NCI-H2029 treated with DMSO at 0.1 percent for 48 hours (cell line): ENCODE measurements around the gene UBE3B.
A peak's percentile ranks its signal among the peaks of the same experiment; 100 is the strongest.

ENCODE experiments used
- DNase-seq: peaks from one replicate; lab custom pipeline; 2025; lab: John Stamatoyannopoulos, UW

UBE3B gene

DNA sequence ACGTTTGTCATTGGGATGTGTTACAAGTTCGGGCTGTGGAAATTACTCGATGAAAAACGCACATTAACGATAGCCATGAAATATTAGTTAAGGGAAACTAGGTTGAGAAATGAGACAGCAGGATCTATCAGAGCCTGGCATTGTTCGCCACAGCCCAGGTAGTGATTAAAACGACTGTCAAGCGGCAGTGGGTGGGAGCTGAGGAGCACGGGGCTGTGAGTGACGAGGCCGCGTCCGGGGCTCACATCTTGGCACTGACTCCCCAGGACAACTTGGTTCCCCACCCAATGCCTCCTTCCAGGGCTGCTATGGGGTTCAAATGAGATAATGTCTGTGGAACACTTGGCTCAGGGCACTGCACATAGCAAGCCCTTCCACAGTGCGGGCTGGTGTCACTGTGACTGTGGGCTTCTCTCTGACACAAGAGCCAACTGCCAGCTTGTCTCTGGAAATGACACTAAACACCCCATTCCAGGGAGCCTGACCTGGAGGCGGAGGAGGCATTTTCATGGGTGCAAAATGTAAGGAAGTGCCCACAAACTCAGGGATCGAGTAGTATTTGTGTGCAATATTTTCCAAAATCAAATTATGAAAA lies 76.6 kb downstream of the UBE3B start:
- no peak for DNase-seq

DNA sequence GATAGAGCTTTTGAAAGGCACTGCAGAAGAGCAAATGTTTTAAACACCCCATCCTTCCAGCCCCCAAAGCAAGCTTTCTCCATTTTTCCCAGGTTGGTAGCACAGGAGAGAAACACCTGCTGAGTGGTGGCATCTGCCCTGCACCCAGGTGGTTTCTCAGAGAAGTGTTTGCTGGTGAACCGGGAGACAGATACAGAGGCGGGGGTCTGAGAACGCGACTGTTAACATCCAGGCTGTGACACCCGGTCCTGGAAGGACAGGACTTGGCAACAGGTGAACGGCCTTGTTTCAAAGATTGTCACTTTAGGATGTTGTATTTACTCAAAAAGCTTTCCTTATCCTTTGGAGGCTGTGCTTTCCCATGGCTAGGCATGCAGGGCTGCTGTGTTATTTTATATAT lies 77.3 kb downstream of the UBE3B start:
- no peak for DNase-seq

DNA sequence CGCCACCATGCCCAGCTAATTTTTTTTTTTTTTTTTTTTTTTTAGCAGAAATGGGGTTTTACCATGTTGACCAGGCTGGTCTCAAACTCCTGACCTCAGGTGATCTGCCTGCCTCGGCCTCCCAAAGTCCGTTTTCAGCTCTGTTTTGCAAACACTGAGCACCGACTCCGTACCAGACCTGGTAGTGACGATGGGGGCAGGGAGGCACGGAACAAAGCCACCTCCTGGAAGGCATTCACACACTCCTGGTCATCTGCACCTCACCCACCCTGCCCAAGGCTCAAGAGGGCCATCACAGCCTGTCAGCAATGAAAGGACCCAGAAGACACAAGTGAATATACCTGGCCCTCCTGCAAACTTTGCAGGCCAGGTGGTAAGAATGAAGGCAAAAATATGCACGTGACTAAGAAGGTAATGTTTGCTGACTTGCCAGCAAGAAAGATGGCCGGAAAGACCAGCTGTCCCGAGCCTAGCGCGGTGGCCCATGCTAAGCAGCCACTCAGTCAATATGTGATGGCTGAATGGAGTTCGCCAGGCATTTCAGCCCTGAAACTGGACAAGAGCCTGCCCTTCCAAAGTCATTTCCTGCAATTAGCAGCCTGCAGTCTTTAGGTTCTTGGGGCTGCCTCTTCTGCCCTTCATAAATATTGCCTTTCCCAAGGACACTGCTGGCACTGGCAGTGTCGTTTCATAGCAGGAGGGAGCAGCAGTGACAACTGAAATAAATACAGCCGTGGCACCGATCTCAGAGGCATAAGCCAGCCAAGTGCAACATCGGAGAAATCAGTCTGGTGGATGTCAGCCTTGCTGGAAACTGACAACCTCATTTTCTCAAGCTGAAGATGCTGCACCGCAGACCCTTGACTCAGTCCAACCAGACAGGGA lies 78.2 kb downstream of the UBE3B start:
- peak; percentile 47 for DNase-seq

DNA sequence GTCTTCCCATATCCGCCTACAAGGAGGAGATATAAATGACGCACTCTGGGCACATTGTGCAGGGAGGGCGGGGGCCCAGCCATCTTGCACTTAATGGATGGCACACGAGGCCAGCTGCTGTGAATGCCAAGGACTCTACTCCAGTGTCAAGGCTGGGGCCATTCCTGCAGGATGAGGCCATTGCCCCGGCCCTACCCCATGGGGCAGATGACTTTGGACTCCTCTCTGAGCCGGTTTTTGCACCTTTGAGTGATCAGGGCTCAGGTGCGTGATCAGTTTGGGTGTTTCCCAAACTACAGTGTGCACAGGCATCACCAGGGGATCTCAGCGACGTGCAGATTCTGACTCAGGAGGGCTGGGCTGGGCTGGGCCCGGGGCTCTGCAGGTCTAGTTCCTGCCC lies 79.8 kb downstream of the UBE3B start:
- DNase-seq, result no peak

DNA sequence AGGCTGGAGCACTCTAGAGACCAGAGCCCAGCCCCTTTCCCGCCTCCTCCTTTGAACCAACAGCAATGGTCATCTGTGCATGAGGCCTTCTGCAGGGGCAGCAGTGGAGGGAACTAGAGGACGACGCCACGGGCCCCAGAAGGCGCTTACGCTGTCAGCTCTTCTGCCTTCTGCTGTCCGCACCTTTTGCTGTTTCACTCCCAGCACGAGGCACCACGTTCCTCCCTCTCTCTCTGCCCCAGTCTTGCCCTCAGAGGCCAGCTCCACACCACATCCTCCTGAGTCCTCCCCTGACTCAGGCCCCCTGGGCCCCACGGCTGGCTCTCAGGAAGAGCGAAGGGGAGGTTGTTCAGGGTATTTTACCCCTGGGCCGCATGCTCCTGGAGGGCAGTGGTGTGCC lies 80.4 kb downstream of the UBE3B start:
- DNase-seq, result no peak

DNA sequence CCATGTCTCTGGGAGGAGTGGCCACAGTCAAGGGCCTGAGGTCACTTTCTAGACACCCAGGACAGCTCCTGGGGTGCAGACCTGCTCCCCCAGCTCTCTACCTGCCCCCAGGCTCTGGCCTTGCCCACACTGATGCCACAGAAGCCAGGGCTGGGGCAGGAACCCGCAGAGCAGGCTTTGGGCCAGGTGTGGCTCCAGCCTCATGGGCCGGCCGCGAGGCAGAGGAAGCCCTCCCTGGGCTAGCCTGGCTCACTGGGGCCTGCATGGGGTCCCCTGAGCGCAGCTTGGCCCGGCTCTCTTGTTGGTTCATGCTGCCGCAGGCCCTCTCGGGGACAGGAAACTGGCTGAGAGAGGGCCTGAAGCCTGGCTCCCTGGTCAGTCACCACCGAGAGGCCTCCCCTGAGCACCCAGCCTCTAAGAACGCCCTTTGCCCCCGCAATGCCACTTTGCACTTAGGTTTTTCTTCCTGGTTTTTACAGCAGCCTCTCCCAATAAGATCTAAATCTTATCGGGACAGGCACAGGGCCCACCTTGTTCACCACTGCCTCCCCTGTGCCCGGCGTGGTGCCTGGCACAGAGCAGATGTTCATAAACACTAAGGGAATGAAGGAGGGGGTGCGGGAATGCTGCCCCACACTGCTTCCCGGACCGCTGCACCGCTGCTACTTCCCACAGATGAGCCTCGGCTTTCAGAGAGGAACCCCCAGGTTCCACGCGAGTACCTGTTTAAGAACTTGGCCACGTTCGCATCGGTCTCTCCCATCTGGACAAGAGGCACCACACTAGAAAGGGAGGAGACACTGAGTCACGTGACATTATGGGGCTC lies 81.2 kb downstream of the UBE3B start:
- no peak for DNase-seq

DNA sequence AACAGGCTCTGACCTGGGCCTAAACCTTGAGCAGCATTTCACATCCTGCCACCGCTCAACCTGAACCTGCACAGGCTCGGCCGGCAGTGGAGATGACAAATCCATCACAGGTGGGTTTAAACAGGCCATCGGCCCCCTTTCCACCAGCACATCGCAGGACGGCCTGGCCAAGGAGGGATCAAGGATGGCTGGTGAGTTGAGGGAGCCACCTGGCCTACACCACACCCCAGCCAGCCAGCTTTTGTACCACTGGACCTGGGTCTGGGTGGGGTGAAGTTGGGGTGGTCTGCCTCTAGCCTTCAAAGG lies 81.7 kb downstream of the UBE3B start:
- DNase-seq, result no peak

DNA sequence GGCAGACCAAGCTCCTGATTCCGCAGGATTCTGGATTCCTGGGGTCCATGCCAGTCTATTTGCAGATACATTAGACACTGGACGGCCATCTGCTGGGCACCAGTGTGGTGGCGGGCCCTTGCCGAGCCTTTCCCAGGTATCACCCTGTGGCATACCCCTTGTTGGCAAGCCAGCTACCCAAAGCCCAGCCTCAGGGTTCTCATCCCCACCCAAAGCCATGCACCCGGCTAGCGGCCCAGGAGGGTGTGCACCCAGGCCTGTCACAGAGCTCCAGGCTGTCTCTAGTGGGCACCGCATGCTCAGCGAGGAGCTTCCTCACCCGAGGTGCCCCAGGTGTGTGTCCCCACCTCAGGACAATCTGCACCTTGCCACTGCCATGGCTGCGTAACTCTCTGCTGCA lies 82.2 kb downstream of the UBE3B start:
- DNase-seq, result no peak

DNA sequence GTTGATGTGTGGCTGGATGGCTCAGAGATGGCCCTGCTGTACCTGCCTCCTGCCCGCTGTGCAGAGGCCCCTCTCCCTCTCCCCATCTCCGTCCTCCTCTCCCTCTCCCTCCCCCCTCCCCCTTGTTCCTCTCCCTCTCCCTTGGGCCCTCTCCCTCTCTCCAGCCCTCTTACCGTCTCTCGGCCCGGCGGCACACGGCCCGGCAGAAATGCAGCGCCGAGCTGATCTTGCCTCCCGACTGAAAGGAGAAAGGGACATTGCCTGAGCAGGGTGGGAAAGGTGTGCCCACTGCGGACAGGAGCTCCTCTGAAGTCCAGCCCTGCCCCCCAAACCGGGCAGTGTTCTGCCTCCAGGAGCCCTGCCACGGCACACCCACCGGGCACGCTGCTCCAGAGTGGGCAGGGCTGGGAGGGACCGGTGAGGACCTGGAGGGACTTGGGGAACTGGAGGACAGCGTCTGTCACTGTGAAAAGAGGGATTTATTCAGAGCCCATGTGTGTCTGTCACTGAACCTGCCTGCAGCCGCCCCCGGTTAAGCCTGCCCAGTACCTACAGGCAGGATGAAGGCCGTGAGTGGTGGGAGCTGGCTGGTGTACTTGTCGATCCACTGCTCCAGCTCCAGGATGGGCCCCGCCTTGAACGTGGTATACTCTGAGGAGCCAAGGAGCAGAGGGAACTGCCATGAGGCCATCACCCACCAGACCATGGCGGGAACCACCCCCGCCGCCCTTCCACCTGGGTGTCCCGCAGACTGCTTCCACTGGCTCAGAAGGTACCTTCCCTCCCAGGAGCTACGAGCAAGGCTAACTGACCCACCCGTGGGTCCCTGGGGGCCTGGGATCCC lies 83.7 kb downstream of the UBE3B start:
- no peak for DNase-seq

DNA sequence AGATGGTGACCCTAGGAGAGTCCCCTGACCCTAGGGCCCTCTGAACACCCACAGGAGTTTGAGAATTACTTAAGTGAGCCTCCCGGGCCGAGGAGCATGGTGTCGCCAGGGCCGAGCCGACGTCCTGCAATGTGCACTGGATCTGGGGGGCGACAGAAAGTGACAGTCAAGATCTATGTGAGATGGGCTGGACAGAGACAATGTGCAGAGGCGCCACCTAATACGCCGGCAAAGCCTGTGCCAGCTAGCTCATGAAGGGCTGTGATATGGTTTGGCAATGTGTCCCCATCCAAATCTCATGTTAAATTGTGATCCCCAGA lies 84.2 kb downstream of the UBE3B start:
- no peak for DNase-seq

DNA sequence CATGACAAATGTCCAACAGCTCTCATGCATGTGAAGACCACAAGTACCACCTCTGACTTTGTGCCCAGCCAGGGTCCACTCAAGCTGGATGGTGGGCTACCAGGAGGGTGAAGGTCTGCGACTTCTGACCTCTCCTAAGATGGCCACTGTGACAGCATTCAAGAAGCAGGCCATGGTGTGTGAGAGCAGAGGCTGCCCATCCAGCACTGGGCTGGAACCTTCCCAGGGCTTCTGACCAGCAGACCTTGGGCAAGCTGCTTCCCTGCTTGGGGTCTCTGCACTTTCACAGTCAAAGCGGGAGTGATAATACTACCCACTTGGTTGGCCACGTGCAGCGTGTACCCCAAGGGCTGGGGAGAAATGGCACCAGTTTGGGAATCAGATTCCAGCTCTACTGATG lies 85.4 kb downstream of the UBE3B start:
- no peak for DNase-seq

DNA sequence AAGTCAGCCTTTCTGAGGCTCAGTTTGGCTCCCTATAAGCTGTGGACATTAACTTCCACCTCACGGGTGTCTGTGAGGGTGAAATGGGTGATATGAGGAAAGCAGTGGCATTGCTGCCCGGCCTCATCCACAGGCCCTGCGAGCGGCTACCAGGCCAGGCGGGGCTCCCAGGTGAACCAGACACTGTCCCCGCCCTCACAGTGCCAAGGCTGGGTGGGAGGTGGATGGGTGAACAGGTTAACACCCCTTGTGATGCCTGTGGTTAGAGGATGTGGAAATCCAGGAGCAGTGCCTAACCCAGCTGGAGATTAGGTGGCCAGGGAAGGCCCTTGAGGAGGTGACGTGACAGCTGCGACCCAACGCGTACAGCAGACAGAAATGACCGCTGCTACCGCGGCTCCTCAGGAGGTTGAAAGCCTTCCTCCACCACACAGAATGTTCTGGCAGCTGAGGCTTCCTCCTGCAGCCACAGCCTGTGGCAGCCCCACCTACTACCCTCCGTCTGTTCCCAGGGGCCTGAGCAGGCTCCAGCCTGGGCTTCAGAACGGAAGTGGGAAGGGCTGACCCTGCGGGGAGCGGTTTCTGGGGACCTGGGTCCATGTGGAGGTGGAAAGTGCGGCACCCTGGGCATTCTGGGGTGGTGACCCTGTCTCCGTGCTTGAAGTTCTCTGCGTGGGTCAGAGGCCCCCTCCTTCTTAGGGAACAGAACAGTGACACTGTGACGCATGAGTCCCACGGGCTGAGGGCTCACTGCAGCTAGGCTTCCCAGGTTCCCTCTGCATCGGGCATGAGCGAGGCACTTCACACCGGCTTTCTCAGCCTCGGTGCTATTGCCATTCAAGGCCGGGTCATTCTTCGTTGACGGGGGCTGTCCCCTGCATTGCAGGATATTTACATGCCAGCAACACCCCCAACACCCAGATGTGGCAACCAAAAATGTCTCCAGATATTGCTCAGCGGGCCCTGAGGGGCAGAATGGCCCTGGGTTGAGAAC lies 86.2 kb downstream of the UBE3B start:
- DNase-seq, result no peak

DNA sequence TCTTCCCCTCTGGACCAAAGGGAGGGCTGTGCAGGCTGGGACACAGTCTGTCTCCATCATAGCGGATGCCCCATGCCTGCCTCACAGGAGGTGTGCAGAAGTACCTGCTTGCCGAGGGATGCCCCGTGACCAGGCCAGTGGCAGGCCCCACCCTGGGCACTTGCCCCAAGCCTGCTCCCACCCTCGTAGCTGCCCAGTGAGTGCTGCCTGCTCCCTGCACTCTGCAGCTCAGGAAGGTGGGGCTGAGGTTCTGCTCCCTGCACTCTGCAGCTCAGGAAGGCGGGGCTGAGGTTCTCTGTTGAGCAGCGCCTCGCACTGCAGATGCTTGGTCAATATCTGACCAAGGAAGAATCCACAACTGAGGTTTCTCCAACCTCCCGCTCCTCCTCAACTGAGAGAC lies 89.0 kb downstream of the UBE3B start:
- no peak for DNase-seq

DNA sequence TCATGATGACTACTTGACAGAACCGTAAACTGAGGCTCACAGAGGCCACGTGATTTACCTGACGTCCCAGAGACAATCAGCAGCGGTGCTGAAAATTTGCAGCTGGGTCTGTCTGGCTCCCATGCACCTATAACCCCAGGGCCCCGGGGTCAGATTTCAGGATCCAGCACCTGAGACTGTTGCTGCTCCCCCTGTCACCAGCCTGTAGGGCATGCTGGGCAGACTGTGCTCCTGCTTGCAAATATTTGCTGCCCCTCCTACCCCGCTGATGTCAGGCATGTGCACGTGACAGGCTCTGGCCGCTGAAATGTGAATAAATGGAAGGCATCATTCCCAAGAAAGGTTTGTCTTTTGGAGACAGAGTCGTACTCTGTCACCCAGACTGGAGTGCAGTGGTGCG lies 89.9 kb downstream of the UBE3B start:
- DNase-seq, result no peak

DNA sequence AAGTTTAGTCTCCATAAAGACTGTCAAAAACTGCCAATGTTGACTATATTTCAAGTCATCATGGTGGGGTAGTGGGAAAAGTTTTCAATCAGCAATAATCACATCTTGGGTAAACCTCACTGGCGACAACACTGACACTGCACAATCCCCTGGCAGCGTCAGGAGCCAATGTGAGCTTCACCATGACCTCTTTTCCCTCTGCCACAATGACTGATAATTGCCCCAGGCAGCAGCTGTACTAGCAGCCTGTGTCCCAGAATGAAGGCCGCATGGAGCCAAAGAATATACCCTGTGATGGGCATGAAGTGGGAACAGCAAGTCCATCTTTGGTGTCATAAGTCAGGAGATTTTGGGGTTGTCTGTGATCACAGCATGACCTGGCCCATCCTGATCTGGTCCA lies 90.5 kb downstream of the UBE3B start:
- DNase-seq, result no peak

DNA sequence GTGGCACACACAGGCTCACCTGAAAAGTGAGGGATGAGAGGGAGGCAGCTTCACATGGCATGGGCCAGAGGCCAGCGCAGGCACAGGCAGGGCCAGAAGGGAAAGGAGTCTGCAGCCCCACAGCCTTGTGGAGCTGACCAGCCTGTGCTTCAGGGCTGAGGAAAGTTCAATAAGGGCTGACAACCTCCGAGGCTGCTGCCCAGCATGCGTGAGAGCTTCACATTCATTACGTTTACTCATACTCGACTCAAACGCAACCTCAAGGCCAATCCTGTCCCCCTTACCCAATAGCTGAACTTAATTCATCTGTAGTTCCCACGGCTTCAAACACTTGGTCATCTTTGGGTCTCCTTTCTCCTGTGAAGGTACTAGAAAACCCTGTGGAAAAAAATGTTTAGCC lies 91.1 kb downstream of the UBE3B start:
- DNase-seq, result no peak

DNA sequence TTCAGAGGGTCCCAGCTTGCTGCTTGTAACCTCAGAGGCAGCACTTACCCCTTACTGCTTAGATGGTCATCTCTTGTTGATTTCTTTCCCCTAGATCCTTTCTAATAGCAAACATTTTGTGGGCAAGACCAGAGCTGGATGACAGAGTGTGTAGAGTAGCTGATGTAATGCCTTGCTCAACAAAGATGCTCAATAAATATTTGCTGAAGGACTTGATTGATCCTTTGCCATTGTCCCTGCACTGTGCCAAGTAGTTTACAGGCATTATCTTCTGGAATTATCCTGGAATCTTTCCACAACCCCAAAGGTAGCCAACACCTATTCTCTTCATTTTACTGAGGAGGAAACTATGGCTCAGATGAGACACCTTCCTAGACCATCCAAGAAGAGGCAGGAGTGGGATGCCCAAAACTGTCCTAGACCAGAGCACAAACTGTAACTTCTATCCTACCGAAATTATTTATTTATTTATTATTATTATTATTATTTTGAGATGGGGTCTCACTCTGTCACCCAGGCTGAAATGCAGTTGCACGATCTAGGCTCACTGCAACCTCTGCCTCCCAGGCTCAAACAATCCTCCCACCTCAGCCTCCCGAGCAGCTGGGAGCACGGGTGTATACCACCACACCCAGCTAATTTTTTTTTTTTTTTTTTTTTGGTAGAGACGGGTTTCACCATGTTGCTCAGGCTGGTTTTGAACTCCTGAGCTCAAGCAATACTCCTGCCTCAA lies 94.5 kb downstream of the UBE3B start:
- DNase-seq, result no peak

DNA sequence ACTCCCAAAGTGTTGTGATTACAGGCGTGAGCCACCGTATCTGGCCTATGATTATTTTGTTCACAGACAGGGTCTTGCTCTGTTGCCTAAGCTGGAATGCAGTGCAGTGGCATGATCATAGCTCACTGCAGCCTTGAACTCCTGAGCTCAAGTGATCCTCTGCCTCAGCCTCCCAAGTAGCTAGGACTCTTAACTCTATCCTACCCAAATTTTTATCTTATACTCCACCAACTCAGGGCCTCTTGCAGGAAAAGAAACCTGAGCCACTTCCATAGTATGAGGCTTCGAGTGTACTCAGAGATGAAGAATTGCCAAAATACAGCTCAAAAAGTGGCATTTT lies 95.0 kb downstream of the UBE3B start:
- no peak for DNase-seq

DNA sequence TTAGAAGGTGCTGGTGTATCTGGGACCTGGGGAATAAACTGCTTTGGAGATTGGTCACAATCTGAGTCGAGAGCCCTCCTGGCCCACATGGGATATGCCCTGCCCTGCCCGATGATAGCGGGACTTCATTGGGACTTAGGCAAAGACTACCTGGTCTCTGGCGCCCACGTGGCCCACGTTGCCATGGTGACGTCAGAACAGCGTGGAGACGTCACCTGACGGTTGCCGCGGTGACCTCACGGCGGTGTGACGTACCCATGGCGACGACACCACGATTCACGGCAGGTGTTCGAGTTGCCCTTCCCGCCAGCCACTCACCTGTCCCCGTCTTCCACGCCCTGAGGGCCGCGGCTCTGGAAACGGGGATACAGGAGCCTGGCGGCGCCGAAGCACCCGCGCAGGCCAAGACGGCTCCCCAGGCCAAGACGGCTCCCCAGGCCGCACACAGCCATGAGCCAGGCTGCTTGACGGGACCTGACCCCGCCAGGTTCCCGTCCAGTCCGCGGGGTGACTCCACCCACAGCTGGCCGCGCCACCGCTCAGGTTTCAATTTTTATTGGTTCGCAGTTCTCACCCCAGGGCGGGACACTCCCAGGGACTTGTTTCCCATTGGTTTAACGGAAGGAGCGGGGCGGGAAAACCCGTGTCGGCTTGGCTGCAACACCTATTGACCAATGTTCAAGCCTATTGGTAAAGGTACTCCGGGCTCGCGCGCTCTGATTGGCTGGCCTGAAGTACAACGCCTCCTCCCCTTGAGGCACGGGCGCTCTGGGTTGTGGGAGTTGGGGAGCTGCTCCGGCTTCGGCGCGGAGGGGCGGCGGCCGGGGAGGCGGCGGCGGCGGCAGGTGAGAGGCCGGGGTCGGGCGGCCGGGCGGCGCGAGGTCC lies 95.8 kb downstream of the UBE3B start, which contains the start of the genes MMAB and MVK:
Gene MMAB (minus strand): TSS at position 476 of the 885 bp plus-strand sequence. CDS start 24 bp downstream, at position 452.
Gene MVK (plus strand): TSS at position 766 of the 885 bp plus-strand sequence. CDS start 1,029 bp downstream, outside the sequence.
- DNase-seq, result peak; percentile 96
